Endothelial cell of umbilical vein (primary cell): ENCODE data around the gene TMEM170B. TPM values are rescaled to one million over a fixed set of nuclear protein-coding genes. Genes with fewer than 3 reads are reported as not detected.

ENCODE experiments used
- BruUV-seq: library from RNA; stranded (reverse); fragments of 400-500 nt; replicated peaks from 2 replicates; lab custom pipeline; 2021; lab: Mats Ljungman, UMichigan
- CTCF ChIA-PET: fragments of 300-600, 350-600 bp; sonication (Branson Sonifier 250); formaldehyde crosslinking; loops from one replicate; lab custom pipeline; 2021; ENCODE audit warnings: antibody characterized with exemption, inconsistent platforms; lab: Charles Lee
- POLR2A ChIA-PET: fragments of 300-600, 350-600 bp; sonication (Branson Sonifier 250); formaldehyde crosslinking; loops from one replicate; lab custom pipeline; 2021; ENCODE audit warnings: antibody characterized with exemption, inconsistent platforms; lab: Charles Lee
- DNase-seq: peaks from one replicate; pipeline ENCODE4 v3.0.0-alpha.2; 2011; ENCODE audit warnings: low read depth, low spot score
- FAIRE-seq: peaks from 2 replicates; lab custom pipeline; 2011; peaks lifted over from hg19 to GRCh38; lab: Jason Lieb, UNC
- H2AFZ ChIP-seq: 2 replicates; pipeline ENCODE4 v1.6.0; 2012; ENCODE audit warnings: low read depth, low read length, control low read depth, inconsistent platforms
- H3K27ac ChIP-seq: 2 replicates; pipeline ENCODE4 v1.5.1; 2011; ENCODE audit warnings: low read depth, mild to moderate bottlenecking, control low read depth, low read length, moderate library complexity; ENCODE audit not compliant: insufficient read depth
- H3K27me3 ChIP-seq, 2 experiments: 2 replicates each; pipeline versions ENCODE4 v1.6.0 to v1.6.1; 2011; ENCODE audit warnings: low read length in 2 of 2, mixed read lengths in 1 of 2; ENCODE audit not compliant: control insufficient read depth in 2 of 2, insufficient read depth in 2 of 2
- H3K36me3 ChIP-seq, 2 experiments: 2 replicates in 1 of 2; 3 replicates in 1 of 2; pipeline ENCODE4 v1.5.1; 2011; ENCODE audit warnings: low read length in 2 of 2, mild to moderate bottlenecking in 1 of 2, moderate library complexity in 1 of 2; ENCODE audit not compliant: control insufficient read depth in 2 of 2, insufficient read depth in 2 of 2; ENCODE audit errors: extremely low read depth in 1 of 2
- H3K4me1 ChIP-seq: 3 replicates; pipeline ENCODE4 v1.5.1; 2011; ENCODE audit warnings: mild to moderate bottlenecking, low read length; ENCODE audit not compliant: control insufficient read depth, insufficient read depth; ENCODE audit errors: extremely low read depth
- H3K4me2 ChIP-seq: 2 replicates; pipeline ENCODE4 v1.6.1; 2011; ENCODE audit warnings: low read length, control low read depth, mixed read lengths; ENCODE audit not compliant: insufficient read depth
- H3K4me3 ChIP-seq, 3 experiments: fragments of 200-600 bp in 1 of 3; sonication (generic), shearing (Covaris generic) in 1 of 3; replicated peaks in 1 of 3; 2 replicates each; pipeline ENCODE4 v1.5.1; 2011 to 2016; ENCODE audit warnings: control low read depth in 3 of 3, low read length in 3 of 3, mild to moderate bottlenecking in 2 of 3, inconsistent platforms in 1 of 3, low read depth in 1 of 3, moderate library complexity in 1 of 3; ENCODE audit not compliant: insufficient read depth in 1 of 3
- H3K79me2 ChIP-seq: 2 replicates; pipeline ENCODE4 v1.6.0; 2012; ENCODE audit warnings: low read length, inconsistent platforms; ENCODE audit not compliant: control insufficient read depth, insufficient read depth
- H3K9ac ChIP-seq: replicated peaks from 2 replicates; pipeline ENCODE3; 2011; ENCODE audit warnings: low read length, control low read depth; ENCODE audit not compliant: insufficient read depth; ENCODE audit errors: extremely low read depth
- H3K9me1 ChIP-seq: replicated peaks from 3 replicates; pipeline ENCODE4 v1.6.0; 2011; ENCODE audit warnings: mild to moderate bottlenecking, low read length; ENCODE audit not compliant: control insufficient read depth, insufficient read depth; ENCODE audit errors: extremely low read depth
- H3K9me3 ChIP-seq: replicated peaks from 2 replicates; pipeline ENCODE4 v1.5.1; 2012; ENCODE audit warnings: low read length, inconsistent platforms; ENCODE audit not compliant: control insufficient read depth, insufficient read depth
- H4K20me1 ChIP-seq: replicated peaks from 2 replicates; pipeline ENCODE3; 2011; ENCODE audit warnings: mild to moderate bottlenecking, low read length; ENCODE audit not compliant: control insufficient read depth, insufficient read depth; ENCODE audit errors: extremely low read depth
- EZH2 ChIP-seq: IDR thresholded peaks from 2 replicates; pipeline ENCODE4 v1.6.1; 2012; ENCODE audit warnings: borderline replicate concordance, low read depth, mild to moderate bottlenecking, moderate library complexity, low read length, inconsistent platforms; ENCODE audit not compliant: severe bottlenecking
- FOS ChIP-seq: IDR thresholded peaks from 2 replicates; pipeline ENCODE4 v1.6.1; 2011; ENCODE audit warnings: mild to moderate bottlenecking, low read length, moderate library complexity, borderline replicate concordance; ENCODE audit not compliant: insufficient read depth
- GATA2 ChIP-seq: IDR thresholded peaks from 2 replicates; pipeline ENCODE4 v1.7.0; 2011; ENCODE audit warnings: low read depth, mild to moderate bottlenecking, moderate library complexity, mixed read lengths, low read length; ENCODE audit not compliant: insufficient read length, insufficient read depth
- JUN ChIP-seq: IDR thresholded peaks from 2 replicates; pipeline ENCODE4 v1.6.1; 2011; ENCODE audit warnings: borderline replicate concordance, low read depth; ENCODE audit not compliant: insufficient read length, insufficient read depth
- MYC ChIP-seq: IDR thresholded peaks from one replicate; pipeline ENCODE4 v1.6.1; 2011; ENCODE audit warnings: mild to moderate bottlenecking, low read depth, low read length
- POLR2A ChIP-seq: IDR thresholded peaks from 2 replicates; pipeline ENCODE4 v1.6.1; 2012; ENCODE audit warnings: low read depth, mild to moderate bottlenecking, control low read depth, low read length
- POLR2AphosphoS5 ChIP-seq: IDR thresholded peaks from 2 replicates; pipeline ENCODE4 v1.6.1; 2012; ENCODE audit warnings: low read depth, mild to moderate bottlenecking, control low read depth, low read length, moderate library complexity; ENCODE audit not compliant: insufficient read depth
- dilution Hi-C: fragments of 300-500 bp; cut with MboI; formaldehyde crosslinking; loops from one replicate; pipeline ENCODE4 v1.15.0; 2019; ENCODE audit warnings: low sequenced_read_pairs; ENCODE audit not compliant: extremely low pct_ligation_motif_present
- intact Hi-C: fragments of 100-400 bp; cut with micrococcal nuclease; formaldehyde crosslinking; loops from one replicate; pipeline ENCODE4 v1.10.0; 2022
- polyA plus RNA-seq, 4 experiments: library from polyadenylated mRNA; depleted of rRNA in 3 of 4; stranded (reverse) in 3 of 4; unstranded in 1 of 4; fragments of >200 nt; gene quantifications; 2 replicates each; pipeline versions ENCODE4 v1.2.1 to v1.2.3, GENCODE V29; 2011 to 2012; ENCODE audit warnings: missing spikeins in 1 of 4
- total RNA-seq: library from RNA; stranded (reverse); gene quantifications from 2 replicates; pipeline ENCODE4 v1.2.3, GENCODE V29; 2021
- TF ChIP-seq, protein P1 (sequence below): IDR thresholded peaks from 2 replicates; pipeline ENCODE4 v1.6.1; 2011; ENCODE audit not compliant: insufficient read depth, insufficient read length
- TF ChIP-seq, protein P2 (sequence below), 2 donors: IDR thresholded peaks; 1 replicate in 1 of 2; 2 replicates in 1 of 2; pipeline ENCODE4 v1.5.1; 2011; ENCODE audit warnings: low read length in 2 of 2, mild to moderate bottlenecking in 2 of 2, moderate library complexity in 2 of 2, control low read depth in 1 of 2, inconsistent platforms in 1 of 2, low read depth in 1 of 2; ENCODE audit not compliant: insufficient read depth in 1 of 2; ENCODE audit errors: extremely low read depth in 1 of 2

Gene TMEM170B
- total and polyA plus RNA-seq, 2 donors (not counting 3 experiments of a cell fraction or from before 2014, with no cell fraction given) = 1.1 to 4.2 TPM

GRCh38 chr6:11551053-11551452 is 13.5 kb downstream of the TMEM170B start:
- Histone ChIP-seq H3K36me3 (no peaks in the 10 kb centered on the region), H4K20me1 (no peaks in the 10 kb centered on the region), H3K27ac (no peak overlapping the region), H3K27me3 (no peaks in the 10 kb centered on the region), H3K4me3 (no peak overlapping the region), H3K9me3 (no peaks in the 10 kb centered on the region), H3K9me1 (no peaks in the 10 kb centered on the region), H3K79me2 (no peaks in the 10 kb centered on the region), H3K4me1 (no peaks in the 10 kb centered on the region), H2AFZ (no peak overlapping the region), H3K9ac (no peak overlapping the region), H3K4me2 (no peak overlapping the region)
- intact Hi-C loops = no loop called here
- ChIA-PET POLR2A (no interaction called here), CTCF (interaction anchor here (1.7 kb wide), 1 partner anchor 15 kb away, joined by 4 read pairs; no protein-coding TSS in a partner anchor)
- DNase-seq = no peak
- no TSS peak for BruUV-seq
- dilution Hi-C loops = no loop called here
- FAIRE-seq = no peak
- no peak for TF ChIP-seq EZH2
- no peak for TF ChIP-seq FOS
- no peak for TF ChIP-seq GATA2
- TF ChIP-seq JUN = no peak
- TF ChIP-seq POLR2A = no peak
- TF ChIP-seq, protein P1, sequence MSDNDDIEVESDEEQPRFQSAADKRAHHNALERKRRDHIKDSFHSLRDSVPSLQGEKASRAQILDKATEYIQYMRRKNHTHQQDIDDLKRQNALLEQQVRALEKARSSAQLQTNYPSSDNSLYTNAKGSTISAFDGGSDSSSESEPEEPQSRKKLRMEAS = no peak
- no peak for TF ChIP-seq MYC
- TF ChIP-seq POLR2AphosphoS5 = no peak
- TF ChIP-seq, protein P2, sequence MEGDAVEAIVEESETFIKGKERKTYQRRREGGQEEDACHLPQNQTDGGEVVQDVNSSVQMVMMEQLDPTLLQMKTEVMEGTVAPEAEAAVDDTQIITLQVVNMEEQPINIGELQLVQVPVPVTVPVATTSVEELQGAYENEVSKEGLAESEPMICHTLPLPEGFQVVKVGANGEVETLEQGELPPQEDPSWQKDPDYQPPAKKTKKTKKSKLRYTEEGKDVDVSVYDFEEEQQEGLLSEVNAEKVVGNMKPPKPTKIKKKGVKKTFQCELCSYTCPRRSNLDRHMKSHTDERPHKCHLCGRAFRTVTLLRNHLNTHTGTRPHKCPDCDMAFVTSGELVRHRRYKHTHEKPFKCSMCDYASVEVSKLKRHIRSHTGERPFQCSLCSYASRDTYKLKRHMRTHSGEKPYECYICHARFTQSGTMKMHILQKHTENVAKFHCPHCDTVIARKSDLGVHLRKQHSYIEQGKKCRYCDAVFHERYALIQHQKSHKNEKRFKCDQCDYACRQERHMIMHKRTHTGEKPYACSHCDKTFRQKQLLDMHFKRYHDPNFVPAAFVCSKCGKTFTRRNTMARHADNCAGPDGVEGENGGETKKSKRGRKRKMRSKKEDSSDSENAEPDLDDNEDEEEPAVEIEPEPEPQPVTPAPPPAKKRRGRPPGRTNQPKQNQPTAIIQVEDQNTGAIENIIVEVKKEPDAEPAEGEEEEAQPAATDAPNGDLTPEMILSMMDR (IDR thresholded peaks at IDR 0.05; ENCODE audit: extremely low read depth in 1 of 2, insufficient read depth in 1 of 2, low read depth in 1 of 2, low read length in 2 of 2) = no peak
